ENCODE results near the gene TTF2. TPM values are rescaled to one million over a fixed set of nuclear protein-coding genes. Genes with fewer than 3 reads are reported as not detected.

The TTF2 gene
- total RNA-seq, 1 experiment from 2014 or later = 38.6 TPM

DNA sequence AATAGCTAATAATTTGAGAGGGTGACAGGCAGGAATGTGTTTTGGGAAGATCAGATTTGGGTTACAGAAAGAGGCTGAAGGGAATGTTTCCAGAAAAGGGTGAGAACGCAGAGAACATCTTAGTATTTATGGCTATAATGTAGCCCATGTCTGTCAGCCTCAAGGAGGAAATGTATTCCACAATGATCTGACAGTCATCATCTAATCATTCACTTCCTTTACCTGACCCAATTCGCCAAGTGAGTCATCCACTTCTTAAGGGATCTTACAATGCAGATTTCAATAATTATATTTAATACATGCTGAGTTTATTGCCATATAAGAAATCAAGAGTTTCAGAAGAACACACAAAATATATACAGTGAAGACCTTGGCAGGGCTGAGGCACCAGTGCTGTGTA is 50.6 kb downstream of the TTF2 start:
- DNase-seq (ENCODE audit: unreplicated experiment) = peak; percentile 48
- H3K9me3 Mint-ChIP-seq (ENCODE audit: unreplicated experiment) = no peaks in the 10 kb centered on the region
- ChIA-PET POLR2A (interaction anchor here (0.5 kb wide), 1 partner anchor 506 kb away, joined by 4 read pairs; no protein-coding TSS in a partner anchor), CTCF (interaction anchor here (0.6 to 2.4 kb wide), 7 partner anchors 12 to 404 kb away, joined by 3 to 17 read pairs (median 4); no protein-coding TSS in a partner anchor)
- H3K27ac Mint-ChIP-seq (ENCODE audit: low read depth, unreplicated experiment) = no peak overlapping the region
- intact Hi-C loops (cut with micrococcal nuclease) = no loop called here
- peaks cover 19% of the 10 kb centered on the region for H3K4me1 Mint-ChIP-seq (ENCODE audit: insufficient read depth, unreplicated experiment)
- H3K4me3 Mint-ChIP-seq (ENCODE audit: unreplicated experiment) = no peak overlapping the region
- no TSS peak for BruUV-seq (replicated peaks)
- no peaks in the 10 kb centered on the region for H3K27me3 Mint-ChIP-seq (ENCODE audit: insufficient read depth, unreplicated experiment)
- TF ChIP-seq, protein P1, sequence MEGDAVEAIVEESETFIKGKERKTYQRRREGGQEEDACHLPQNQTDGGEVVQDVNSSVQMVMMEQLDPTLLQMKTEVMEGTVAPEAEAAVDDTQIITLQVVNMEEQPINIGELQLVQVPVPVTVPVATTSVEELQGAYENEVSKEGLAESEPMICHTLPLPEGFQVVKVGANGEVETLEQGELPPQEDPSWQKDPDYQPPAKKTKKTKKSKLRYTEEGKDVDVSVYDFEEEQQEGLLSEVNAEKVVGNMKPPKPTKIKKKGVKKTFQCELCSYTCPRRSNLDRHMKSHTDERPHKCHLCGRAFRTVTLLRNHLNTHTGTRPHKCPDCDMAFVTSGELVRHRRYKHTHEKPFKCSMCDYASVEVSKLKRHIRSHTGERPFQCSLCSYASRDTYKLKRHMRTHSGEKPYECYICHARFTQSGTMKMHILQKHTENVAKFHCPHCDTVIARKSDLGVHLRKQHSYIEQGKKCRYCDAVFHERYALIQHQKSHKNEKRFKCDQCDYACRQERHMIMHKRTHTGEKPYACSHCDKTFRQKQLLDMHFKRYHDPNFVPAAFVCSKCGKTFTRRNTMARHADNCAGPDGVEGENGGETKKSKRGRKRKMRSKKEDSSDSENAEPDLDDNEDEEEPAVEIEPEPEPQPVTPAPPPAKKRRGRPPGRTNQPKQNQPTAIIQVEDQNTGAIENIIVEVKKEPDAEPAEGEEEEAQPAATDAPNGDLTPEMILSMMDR (IDR thresholded peaks at IDR 0.05; ENCODE audit: unreplicated experiment) = no peak
- H3K36me3 Mint-ChIP-seq (ENCODE audit: insufficient read depth, unreplicated experiment) = no peaks in the 10 kb centered on the region

DNA sequence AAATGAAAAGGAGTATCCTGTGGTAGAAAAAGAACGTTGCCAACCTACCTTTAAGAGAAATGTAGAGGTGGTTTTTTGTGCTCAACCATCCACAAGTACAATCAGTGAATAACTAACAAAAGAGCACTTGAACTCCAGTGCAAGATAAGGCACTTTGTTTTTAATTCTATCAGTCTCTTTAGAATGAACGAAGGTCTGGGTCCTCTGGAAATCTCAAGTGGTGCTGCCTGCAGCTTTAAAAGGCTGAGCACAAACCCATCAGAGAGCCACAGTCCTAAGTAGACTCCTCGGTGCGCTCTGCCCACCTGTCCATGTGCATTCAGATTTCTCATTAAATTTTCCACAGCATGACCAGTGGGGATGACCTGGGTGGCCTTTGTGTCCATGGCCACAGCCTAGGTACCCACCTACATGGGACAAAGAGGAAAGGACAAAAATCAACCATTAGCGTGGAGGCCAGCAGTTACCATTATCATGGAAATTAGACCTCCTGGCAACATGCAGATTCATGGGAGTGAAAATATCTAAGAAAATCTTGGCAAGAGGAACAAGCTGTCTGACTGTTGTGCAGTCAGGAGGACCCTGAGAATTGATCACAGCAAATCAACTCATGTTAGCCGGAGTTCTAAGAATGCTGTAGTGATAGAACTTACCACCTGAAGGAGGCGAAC is 52.1 kb downstream of the TTF2 start:
- no peaks in the 10 kb centered on the region for H3K9me3 Mint-ChIP-seq (ENCODE audit: unreplicated experiment)
- CTCF ChIA-PET = interaction anchor here (1.2 to 2.1 kb wide), 4 partner anchors 10 to 172 kb away, joined by 3 to 6 read pairs (median 4); no protein-coding TSS in a partner anchor
- H3K4me3 Mint-ChIP-seq (ENCODE audit: unreplicated experiment) = no peak overlapping the region
- H3K36me3 Mint-ChIP-seq (ENCODE audit: insufficient read depth, unreplicated experiment) = no peaks in the 10 kb centered on the region
- intact Hi-C loops (cut with micrococcal nuclease) = no loop called here
- TF ChIP-seq, protein P1 (IDR thresholded peaks at IDR 0.05; ENCODE audit: unreplicated experiment) = no peak
- DNase-seq (ENCODE audit: unreplicated experiment) = no peak
- no peaks in the 10 kb centered on the region for H3K27me3 Mint-ChIP-seq (ENCODE audit: insufficient read depth, unreplicated experiment)
- POLR2A ChIA-PET = interaction anchor here (0.6 to 1.0 kb wide), 2 partner anchors 180 to 201 kb away, joined by 3 to 4 read pairs; no protein-coding TSS in a partner anchor
- BruUV-seq (replicated peaks) = no TSS peak
- peaks cover 19% of the 10 kb centered on the region for H3K4me1 Mint-ChIP-seq (ENCODE audit: insufficient read depth, unreplicated experiment)
- no peak overlapping the region for H3K27ac Mint-ChIP-seq (ENCODE audit: low read depth, unreplicated experiment)

DNA sequence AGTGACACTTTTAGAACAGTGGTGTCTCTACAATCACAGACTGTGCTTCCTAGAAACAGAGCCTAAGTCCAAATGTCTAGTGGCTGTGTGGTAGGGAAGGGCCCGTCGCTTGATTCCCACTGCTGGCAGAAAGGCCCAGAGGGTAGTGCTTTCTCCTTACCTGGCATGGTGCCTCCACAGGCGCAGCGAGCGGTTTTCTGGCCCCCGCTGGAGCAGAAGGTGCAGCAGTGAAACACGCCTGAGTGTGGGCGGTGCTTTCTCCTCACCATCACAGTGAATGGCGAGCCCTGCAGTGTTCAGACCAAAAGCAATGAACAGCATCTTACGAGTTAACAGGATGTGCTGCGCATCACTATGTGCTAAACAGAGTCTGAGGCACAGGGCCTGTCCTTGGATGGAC is 53.1 kb downstream of the TTF2 start:
- no TSS peak for BruUV-seq (replicated peaks)
- CTCF ChIA-PET = interaction anchor here (1.3 to 1.9 kb wide), 2 partner anchors 15 to 46 kb away, joined by 3 to 6 read pairs; no protein-coding TSS in a partner anchor
- intact Hi-C loops (cut with micrococcal nuclease) = no loop called here
- no peak for DNase-seq (ENCODE audit: unreplicated experiment)
- no peak overlapping the region for H3K27ac Mint-ChIP-seq (ENCODE audit: low read depth, unreplicated experiment)
- TF ChIP-seq, protein P1 (IDR thresholded peaks at IDR 0.05; ENCODE audit: unreplicated experiment) = no peak
- H3K4me3 Mint-ChIP-seq (ENCODE audit: unreplicated experiment) = no peak overlapping the region
- H3K9me3 Mint-ChIP-seq (ENCODE audit: unreplicated experiment) = no peaks in the 10 kb centered on the region
- peaks cover 19% of the 10 kb centered on the region for H3K4me1 Mint-ChIP-seq (ENCODE audit: insufficient read depth, unreplicated experiment)
- POLR2A ChIA-PET = interaction anchor here (1.0 kb wide), 1 partner anchor 179 kb away, joined by 3 read pairs; no protein-coding TSS in a partner anchor
- no peaks in the 10 kb centered on the region for H3K36me3 Mint-ChIP-seq (ENCODE audit: insufficient read depth, unreplicated experiment)
- no peaks in the 10 kb centered on the region for H3K27me3 Mint-ChIP-seq (ENCODE audit: insufficient read depth, unreplicated experiment)

DNA sequence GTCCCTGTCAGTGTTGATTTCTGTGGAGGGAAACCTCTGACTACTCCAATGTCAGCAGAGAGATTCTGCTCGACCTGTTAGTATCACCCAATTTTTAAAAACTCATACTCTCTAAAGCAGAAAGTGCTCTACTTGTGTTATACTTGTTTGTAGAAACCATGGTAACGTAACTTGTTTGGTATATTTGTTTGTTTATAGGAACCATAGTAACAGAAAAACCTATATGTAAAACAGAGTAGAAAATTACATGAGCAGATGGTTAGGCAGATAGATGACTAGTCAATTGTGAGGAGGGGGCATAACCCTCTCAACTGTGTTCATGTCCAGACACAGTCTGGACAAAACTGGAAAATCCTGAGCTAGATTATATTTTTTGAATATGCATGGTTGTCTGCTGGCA is 54.8 kb downstream of the TTF2 start:
- TF ChIP-seq, protein P1 (IDR thresholded peaks at IDR 0.05; ENCODE audit: unreplicated experiment) = no peak
- Mint-ChIP-seq H3K36me3 (ENCODE audit: insufficient read depth, unreplicated experiment) (no peaks in the 10 kb centered on the region), H3K9me3 (ENCODE audit: unreplicated experiment) (no peaks in the 10 kb centered on the region), H3K4me1 (ENCODE audit: insufficient read depth, unreplicated experiment) (peaks cover 9% of the 10 kb centered on the region), H3K27ac (ENCODE audit: low read depth, unreplicated experiment) (no peak overlapping the region), H3K27me3 (ENCODE audit: insufficient read depth, unreplicated experiment) (no peaks in the 10 kb centered on the region), H3K4me3 (ENCODE audit: unreplicated experiment) (no peak overlapping the region)
- ChIA-PET POLR2A (interaction anchor here (1.4 kb wide), 1 partner anchor 22 kb away, joined by 4 read pairs; no protein-coding TSS in a partner anchor), CTCF (interaction anchor here (0.9 to 2.9 kb wide), 3 partner anchors 17 to 169 kb away, joined by 3 to 14 read pairs (median 4); no protein-coding TSS in a partner anchor)
- no peak for DNase-seq (ENCODE audit: unreplicated experiment)
- no TSS peak for BruUV-seq (replicated peaks)
- intact Hi-C loops (cut with micrococcal nuclease) = no loop called here

Data from MCF 10A (cell line).